GM19035 (cell line): ENCODE measurements around the gene STEAP1.
A peak's percentile ranks its signal among the peaks of the same experiment; 100 is the strongest.
"Not testable (repeated sequence)": the region's sequence is repeated elsewhere in the genome, so short reads cannot be mapped to it uniquely, and the experiment has no call there.

Experiments
- ATAC-seq: cut with Tn5 transposase; IDR thresholded peaks from one replicate; pipeline ENCODE4 v1.9.1; 2021; ENCODE audit not compliant: unreplicated experiment

STEAP1 gene

GRCh38 chr7:90173127-90173844 is 19.0 kb downstream of the STEAP1 start:
- peak; percentile 69 for ATAC-seq

- no peak for ATAC-seq
These were observed 21.4 kb downstream of the STEAP1 start for GRCh38 chr7:90175667-90176066.

DNA sequence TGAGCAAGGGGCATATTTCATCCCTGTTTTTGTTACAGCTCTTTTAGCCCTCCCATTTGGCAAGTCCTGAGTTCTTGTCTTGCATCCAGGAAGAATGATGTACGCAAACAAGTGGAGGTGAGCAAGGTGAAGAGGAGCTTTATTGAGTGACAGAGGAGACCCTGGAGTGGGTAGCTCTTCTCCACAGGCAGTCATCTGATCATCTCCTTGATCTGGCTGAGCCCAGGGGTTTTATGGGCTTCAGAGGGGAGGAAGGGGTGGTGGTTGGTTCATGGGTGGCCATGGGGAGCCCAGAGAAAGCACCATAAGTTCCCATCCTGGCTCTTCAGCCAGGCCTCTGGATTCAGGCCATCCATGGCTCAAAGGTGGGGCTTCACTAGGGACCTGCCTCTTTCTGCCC is 21.9 kb downstream of the STEAP1 start:
- no peak for ATAC-seq

- ATAC-seq: no peak
These were observed 23.9 kb downstream of the STEAP1 start for GRCh38 chr7:90178166-90178565.

DNA sequence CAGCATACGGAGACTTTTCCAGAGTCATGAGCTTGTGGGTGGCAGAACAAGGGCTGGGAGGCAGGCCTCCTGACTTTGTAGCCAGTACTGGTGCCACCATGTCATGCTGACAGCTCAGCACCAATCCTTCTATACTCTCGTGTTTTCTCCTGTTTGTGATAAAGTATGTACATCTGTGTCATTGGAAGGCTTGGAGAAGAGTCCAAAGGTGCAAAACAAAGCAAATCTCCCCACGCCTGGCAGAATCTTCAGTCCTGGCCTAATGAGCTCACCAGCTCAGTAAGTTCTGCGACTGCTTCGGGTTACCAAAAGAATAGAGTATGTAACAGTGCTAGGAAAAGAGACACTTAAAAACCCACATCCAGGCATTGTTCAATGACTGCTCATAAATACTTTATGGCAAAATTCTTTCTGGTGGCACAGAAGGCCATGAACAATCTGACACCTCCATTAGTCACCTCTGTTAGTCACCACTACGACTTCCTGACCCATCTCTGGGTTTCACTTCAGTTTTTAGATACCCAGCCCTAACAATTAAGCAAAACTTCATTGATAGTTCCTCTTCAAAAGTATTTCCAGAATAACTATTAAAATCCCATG is 24.5 kb downstream of the STEAP1 start:
- peak; percentile 95 for ATAC-seq

- no peak for ATAC-seq
These were observed 25.8 kb downstream of the STEAP1 start for GRCh38 chr7:90180011-90180585.

DNA sequence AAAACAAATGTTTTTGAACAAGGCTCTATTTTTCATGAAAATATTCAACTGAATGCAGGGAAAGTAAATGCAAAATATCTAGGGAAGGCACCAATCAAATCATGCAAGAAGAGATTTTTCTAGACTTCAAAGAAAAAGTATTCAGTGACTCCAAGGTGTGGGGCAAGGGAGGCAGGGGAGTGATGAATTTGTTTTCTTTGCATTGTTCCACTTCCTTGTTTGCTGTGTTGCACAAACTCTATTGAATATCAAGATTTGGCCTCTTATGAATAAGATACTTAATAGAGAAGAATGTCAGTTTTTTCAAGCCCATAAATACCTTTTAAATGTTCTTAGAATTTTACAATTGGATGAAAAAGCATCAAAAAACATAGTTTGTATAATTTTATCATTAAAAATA is 26.4 kb downstream of the STEAP1 start:
- ATAC-seq: no peak

- ATAC-seq: no peak
These were observed 27.2 kb downstream of the STEAP1 start for GRCh38 chr7:90181485-90181884.

DNA sequence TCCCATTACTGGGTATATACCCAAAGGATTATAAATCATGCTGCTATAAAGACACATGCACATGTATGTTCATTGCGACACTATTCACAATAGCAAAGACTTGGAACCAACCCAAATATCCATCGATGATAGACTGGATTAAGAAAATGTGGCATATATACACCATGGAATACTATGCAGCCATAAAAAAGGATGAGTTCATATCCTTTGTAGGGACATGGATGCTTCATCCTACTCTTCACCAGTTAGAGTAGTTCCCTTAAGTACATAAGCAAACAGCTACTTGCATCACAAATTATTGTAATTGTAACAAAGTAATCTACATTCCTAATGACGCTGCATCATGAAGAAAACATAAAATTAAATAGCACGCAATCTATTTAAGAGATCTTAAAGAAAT is 32.0 kb downstream of the STEAP1 start:
- not testable (repeated sequence) for ATAC-seq

DNA sequence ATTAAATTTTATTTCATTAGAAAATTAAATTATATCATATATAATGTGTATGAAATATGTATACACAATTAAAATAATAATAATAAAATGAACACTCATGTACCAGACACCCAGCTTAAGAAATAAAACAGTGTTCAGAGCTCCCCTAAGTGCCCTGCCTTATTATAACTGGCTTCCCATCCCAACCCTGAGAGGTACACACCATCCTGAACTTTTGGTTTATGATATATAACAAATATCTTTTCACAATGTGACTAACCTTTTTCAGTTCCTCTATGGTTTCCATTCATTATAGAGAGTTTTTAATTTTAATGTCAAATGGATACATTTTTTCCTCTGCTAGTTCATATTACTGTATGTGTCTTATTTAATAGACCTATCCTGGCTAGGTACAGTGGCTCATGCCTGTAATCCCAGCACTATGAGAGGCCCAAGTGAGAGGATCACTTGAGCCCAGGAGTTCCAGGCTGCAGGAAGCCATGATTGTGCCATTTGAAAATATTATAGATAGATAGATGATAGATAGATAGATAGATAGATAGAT is 33.3 kb downstream of the STEAP1 start:
- no peak for ATAC-seq

GRCh38 chr7:90188281-90188680 is 34.0 kb downstream of the STEAP1 start:
- ATAC-seq: no peak

- ATAC-seq: no peak
These were observed 36.7 kb downstream of the STEAP1 start for GRCh38 chr7:90190995-90191394.

DNA sequence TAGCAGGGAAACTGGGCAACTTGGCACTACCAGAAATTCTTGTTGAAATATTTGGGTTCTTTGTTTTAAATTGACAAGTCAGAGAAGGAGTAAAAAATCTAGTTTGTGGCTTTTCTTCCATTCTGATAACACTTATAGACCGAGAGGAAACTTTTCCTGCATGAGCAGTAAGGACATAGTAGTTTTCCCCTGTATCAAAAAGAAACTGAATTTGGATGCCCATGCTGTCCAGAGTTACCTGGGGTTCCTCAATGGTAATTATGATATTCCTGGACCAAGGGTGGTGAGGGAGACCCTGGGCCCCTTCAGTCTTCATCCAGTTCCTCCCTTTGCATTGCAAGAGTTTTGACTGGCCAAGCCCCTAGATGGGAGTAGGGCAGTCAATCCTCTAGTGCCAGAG is 37.4 kb downstream of the STEAP1 start:
- no peak for ATAC-seq

- no peak for ATAC-seq
These were observed 38.8 kb downstream of the STEAP1 start for GRCh38 chr7:90192876-90193750.

DNA sequence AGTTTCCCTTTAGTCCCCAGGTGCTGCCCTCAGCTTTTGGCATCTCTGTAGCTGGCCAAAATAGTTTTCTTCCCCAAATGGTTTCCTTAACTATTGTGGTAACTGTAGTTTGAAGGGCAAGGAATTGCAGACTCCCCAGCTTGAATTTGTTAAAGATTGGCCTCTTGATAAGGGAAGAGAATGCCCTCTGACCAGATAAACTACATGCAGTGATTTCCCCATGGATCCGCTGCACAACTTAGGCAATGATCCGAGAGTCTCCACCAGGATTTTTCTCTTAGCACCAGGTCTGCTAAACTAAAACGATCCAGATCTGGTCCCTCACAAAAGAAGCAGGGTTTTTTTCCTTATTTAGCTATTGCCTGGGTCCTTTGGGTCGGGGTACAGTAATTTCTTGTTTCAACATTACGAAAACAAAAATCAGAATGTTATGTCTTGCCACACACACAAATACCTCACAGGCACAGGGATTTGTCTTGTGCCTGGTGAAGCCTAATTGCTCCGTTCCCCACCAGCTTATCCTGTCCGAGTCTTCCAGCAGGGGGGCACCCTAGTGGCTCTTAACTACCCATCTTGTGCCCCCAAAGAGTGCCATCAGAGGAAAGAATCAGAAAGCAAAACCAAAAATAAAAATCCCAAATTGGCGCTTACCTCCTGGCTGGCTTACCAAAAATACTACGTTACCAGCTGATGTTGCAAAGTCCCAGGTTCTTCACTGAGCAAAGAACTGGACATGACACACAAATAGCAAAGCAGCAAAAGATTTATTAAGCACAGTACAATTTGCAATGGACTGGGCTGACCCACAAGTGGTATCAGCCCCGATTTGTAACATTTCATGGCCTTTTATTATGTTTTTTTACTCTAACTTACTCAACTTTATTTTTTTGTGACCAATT is 40.9 kb downstream of the STEAP1 start:
- ATAC-seq: no peak

GRCh38 chr7:90201500-90202195 is 47.4 kb downstream of the STEAP1 start:
- no peak for ATAC-seq

DNA sequence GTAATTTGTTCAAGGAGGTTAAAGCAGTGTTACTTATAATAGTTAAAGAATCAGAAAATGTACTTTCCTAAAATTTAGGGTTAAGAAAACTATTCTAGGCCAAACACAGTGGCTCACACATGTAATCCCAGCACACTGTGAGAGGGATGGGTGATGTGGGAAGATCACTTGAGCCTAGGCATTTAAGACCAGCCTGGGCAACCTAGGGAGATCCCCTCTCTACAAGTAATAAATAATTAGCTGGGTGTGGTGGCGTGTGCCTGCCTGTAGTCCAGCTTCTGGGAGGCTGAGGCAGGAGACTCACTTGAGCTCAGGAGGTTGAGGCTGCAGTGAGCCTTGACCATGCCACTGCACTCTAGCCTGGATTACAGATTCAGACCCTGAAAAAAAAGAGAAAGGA is 53.7 kb downstream of the STEAP1 start:
- no peak for ATAC-seq

DNA sequence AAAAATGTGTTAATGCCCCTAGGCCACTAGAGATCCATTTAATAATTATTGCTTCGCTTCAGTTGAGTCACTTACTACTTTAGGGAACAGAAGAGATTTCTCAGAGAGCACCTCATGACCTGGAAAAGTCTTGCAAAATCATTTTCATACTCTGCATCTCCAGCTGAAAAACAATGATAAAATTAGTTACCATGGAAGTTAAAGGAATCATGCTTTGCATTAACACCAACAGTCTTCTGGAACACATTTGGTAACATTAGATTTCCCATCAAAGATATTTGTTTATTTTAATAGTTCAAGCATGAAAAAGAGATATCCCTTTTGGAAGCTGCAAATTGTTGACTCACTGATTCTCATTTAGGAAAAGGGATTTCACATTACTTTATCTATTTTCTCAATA is 55.5 kb downstream of the STEAP1 start:
- ATAC-seq: no peak

GRCh38 chr7:90210475-90210874 is 56.2 kb downstream of the STEAP1 start:
- ATAC-seq: no peak

GRCh38 chr7:90210981-90211380 is 56.7 kb downstream of the STEAP1 start:
- ATAC-seq: peak; percentile 7
